ENCODE measurements around the gene MICAL3.

MICAL3 gene

GRCh38 chr22:17845327-17845726, 179.0 kb downstream of the MICAL3 start:
- in situ Hi-C loops (cut with MboI; ENCODE audit: low pct_unique_long_range_greater_than_20kb, low sequenced_read_pairs, unreplicated experiment), result no loop called here
- TF ChIP-seq CTCF (IDR thresholded peaks at IDR 0.05; ENCODE audit: extremely low read depth, insufficient read depth, missing control alignments), result no peak
- DNase-seq (ENCODE audit: low spot score), result no peak

DNA sequence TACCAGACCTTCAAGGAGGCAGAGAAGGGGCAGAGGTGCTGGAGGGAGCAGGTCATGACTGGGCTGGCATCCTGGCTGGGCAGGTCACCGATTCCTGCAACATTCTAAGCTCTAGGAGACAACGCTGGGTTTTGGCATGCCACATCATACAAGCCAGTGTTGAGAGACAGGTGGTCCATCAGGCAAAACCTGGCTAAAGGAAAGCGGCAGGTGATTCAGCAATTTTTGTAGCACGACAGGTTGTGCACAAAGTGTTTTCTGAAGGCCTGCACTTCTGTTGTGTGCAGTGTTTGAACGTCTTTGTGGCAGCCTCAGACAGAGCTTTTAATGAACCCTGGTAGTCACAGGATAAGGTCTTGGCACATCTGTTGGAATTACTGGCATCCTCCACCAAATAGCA, 180.2 kb downstream of the MICAL3 start:
- DNase-seq (ENCODE audit: low spot score), result no peak
- in situ Hi-C loops (cut with MboI; ENCODE audit: low pct_unique_long_range_greater_than_20kb, low sequenced_read_pairs, unreplicated experiment), result no loop called here
- no peak for TF ChIP-seq CTCF (IDR thresholded peaks at IDR 0.05; ENCODE audit: extremely low read depth, insufficient read depth, missing control alignments)

DNA sequence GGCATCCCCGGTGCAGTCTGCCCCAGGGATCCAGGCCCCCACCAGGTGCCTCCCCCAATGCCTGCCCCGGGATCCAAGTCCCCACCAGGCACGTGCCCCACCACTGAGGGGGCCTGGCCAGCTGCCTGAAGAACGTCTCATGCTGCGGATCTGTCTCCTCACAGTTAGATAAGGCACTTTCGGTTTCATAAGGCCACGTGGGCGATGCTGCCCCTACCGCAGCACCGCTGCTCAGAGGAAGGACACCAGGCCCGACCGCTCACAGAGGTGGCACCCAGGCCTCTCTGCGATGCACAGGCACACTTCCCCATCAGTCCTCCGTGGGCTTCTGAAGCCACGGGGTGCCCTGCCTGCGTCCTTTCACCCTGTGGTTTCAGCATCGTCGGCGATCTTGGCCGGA, 182.0 kb downstream of the MICAL3 start:
- TF ChIP-seq CTCF (IDR thresholded peaks at IDR 0.05; ENCODE audit: extremely low read depth, insufficient read depth, missing control alignments), result no peak
- DNase-seq (ENCODE audit: low spot score), result no peak
- in situ Hi-C loops (cut with MboI; ENCODE audit: low pct_unique_long_range_greater_than_20kb, low sequenced_read_pairs, unreplicated experiment), result no loop called here

GRCh38 chr22:17841836-17842235, 182.5 kb downstream of the MICAL3 start:
- no peak for TF ChIP-seq CTCF (IDR thresholded peaks at IDR 0.05; ENCODE audit: extremely low read depth, insufficient read depth, missing control alignments)
- in situ Hi-C loops (cut with MboI; ENCODE audit: low pct_unique_long_range_greater_than_20kb, low sequenced_read_pairs, unreplicated experiment), result no loop called here
- DNase-seq (ENCODE audit: low spot score), result no peak

- DNase-seq (ENCODE audit: low spot score), result no peak
- TF ChIP-seq CTCF (IDR thresholded peaks at IDR 0.05; ENCODE audit: extremely low read depth, insufficient read depth, missing control alignments), result no peak
- in situ Hi-C loops (cut with MboI; ENCODE audit: low pct_unique_long_range_greater_than_20kb, low sequenced_read_pairs, unreplicated experiment), result loop anchor here (10.0 kb wide), 1 partner anchor 236 kb away; the partner anchor contains the start of gene PEX26
These were observed 186.0 kb downstream of the MICAL3 start for GRCh38 chr22:17838180-17838865.

DNA sequence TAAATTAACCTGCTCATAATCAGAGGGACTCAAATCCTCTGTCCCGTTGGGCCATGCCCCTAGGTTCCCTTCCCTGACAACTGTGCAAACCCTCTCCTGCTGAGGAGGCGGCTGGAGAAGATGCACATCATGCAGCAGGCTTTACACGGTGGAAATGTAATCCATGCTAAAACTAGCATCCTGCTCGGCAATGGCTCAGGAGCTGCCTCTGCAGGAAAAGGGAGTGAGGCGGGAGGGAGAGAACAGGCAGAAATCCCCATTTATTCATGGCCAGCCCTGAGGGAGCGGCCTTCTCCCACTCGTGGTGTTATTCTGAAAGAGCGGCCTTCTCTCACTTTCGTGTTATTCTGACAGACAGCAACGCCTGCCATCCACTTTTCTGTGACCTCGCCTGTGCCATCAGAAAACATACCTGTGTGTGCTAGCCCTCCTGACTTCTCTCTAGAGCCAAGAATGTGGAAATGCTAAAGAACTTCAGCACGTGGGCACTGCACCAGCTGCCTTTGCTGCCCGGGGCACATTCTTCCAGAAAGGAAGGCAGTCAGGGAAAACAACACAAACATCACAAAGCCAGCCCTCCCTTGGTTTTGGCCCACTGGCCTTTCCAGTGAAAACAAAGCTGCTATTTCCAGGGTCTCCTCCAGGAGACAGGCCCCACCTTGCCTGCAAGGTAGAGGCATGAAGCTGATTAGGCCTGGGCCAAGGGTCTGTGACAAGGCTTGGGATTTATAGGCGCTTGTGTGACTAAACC, 187.2 kb downstream of the MICAL3 start:
- in situ Hi-C loops (cut with MboI; ENCODE audit: low pct_unique_long_range_greater_than_20kb, low sequenced_read_pairs, unreplicated experiment), result loop anchor here (10.0 kb wide), 1 partner anchor 238 kb away; the partner anchor contains the start of gene PEX26
- DNase-seq (ENCODE audit: low spot score), result no peak
- no peak for TF ChIP-seq CTCF (IDR thresholded peaks at IDR 0.05; ENCODE audit: extremely low read depth, insufficient read depth, missing control alignments)

All from GM13977 (cell line).